ENCODE results near the gene GHSR.

The GHSR gene

DNA sequence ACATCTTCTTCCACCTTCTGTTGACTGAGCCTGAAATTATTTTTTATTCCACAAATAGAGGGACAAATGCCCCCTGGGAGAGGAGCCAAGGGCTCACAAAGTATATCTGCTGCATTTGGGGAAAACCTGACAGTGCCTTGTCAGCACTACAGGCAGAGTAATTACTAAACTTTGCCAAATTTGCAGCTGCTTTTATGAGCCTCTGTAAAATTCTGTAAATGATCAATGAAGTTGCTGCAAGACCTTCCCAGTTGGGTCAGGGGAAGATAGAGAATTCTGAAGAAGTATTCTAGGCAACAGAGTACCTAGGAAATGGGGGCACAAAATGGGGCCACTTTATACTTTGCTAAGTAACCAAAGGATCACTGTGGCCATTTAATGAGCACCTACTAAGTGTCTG, 10.5 kb downstream of the GHSR start:
- no peak for DNase-seq (ENCODE audit: low read depth)

DNA sequence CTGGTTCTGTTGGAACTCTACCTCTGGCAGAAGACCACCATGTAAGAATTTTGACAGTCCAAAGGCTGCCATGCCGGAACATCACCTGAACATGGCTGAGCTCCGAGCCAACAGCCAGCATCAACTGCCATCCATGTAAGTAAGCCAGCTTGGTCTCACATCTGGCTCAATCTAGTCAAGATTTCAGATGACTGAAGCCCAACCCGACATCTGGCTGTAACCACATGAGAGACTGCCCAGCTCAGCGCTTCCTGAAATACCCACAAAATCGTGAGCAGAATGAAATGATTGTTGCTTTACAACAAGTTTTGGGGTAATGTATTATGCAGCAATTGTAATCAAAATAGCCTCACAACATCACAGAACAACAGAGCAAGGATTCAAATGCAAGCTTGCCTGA, 32.9 kb downstream of the GHSR start:
- no peak for DNase-seq (ENCODE audit: low read depth)

DNA sequence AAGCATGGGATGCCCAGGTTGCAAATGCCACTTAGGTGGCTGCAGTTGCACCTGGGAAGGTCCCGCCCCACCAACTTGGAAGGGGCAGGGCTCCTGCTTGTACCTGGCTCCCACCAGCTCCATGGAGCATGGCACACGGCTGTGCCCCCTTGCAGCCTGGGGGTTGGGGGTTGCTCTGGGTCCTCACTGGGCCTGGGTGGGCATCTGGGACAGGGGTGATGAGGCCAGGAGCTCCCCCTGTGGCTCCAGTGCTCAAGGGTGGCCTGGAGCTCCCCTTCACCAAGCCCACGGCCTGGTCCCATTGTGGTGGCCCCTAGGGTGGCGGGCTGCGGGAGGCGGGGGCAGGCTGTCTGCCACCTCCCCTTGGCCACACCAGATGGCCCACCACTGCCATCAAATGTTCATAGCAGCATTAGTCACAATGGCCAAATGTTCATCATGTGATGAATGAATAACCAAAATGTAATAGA, 36.7 kb downstream of the GHSR start:
- no peak for DNase-seq (ENCODE audit: low read depth)

DNA sequence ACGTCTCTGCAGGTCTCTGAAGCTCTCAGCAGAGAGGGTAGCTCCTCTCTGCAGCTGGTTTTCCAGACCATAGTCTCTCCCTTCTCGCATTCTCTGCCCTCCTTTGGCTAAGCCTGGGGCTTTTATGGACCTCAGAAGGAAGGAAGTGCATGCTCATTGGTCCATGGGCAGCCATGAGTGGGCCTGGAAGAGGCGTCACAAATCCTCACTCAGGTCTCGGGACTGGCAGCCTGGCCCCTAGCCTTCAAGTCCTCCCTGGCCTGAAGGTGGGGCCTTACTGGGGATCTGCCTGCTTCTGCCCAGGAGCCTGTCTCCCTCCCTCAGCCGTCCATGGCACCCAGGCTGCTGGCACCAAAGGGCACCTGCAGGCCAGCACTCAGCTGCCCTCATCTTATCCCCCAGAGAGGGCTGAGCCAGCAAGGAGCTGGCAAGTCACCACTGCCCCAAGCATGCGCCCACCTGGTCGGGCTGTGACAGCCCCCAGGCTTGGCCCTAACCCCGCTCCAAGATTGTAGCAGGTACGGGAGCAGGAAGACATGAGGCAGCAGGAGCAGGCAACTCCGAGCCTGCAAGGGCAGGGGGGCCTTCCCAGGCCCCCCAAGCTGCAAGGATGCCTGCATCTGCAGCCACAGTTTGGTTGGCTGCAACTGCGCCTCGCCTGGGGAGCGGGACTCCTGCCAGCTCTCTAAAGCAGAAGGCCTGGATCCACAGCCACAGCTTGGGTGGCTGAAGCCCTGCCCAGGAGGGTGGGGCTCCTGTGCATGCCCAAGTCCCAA, 37.4 kb downstream of the GHSR start:
- DNase-seq (ENCODE audit: low read depth), result no peak

DNA sequence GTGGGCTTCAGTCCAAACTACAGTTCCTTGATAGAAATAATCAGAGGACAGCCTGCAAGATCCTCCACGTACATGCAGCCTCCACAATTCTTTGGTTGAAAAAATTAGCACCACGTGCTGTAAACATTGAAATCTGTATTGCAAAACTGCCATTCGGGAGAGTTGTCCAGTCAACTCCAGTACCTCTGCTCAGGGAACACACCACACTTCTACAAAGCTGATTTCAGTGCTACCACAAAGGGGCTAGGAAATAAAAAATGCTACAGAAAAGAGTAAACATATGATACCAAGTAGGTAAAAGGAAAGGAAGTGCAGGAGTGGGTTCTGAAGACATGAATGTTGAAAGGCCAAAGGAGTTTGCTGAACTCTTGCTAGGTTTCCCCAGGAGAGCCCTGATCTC, 40.4 kb downstream of the GHSR start:
- no peak for DNase-seq (ENCODE audit: low read depth)

DNA sequence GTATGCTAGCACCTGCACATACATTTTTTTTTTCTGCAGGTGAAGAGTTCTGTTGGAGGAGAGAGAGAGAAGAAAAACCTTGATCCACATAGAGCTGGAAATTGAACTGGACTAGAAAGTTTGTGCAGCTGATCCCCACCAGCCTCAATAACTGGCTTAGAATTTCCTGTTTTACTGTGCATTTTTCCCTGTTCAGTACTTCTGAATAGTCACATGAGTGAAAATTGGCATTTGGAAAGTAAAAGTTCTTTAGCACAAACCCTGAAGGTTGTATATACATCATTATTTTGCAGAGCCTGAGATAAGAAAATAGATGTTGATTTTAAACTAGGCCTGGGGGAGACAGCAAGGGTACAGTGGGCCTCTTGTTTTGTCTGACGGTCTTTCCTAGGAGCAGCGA, 42.3 kb downstream of the GHSR start:
- no peak for DNase-seq (ENCODE audit: low read depth)

DNA sequence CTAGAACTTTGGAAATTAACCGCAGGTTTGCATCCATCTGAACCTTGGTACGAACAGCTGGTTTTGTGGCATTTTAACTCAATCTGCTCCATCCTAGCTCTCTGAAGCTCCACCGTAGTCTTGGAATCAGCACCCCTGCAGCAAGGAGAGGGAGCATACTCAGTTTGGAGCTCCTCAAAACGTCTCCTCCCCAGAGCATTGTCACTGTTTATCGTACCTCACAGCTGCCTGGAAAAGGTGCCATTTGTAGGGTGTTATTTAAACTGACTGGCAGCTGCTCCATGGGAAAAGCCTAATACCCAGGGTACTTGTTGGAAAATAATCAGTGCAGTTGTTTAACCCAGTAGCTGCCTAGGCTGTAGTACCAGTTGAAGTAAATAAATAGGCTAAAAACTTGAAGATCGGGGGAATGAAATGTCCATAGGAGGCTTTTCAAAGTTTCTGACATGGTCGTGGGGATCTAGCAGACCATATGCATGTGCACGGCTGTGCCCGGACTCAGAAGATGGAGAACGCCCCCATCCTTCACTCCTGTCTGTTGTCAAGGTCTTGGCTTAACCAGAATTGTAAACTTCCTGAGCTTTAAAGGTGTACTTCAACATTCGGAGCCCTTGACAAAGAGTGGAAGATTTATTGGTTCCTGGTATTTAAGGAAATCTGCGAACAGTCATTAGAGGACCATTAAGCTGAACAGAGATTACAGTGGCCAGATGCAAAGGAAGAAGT, 43.9 kb downstream of the GHSR start:
- no peak for DNase-seq (ENCODE audit: low read depth)

DNA sequence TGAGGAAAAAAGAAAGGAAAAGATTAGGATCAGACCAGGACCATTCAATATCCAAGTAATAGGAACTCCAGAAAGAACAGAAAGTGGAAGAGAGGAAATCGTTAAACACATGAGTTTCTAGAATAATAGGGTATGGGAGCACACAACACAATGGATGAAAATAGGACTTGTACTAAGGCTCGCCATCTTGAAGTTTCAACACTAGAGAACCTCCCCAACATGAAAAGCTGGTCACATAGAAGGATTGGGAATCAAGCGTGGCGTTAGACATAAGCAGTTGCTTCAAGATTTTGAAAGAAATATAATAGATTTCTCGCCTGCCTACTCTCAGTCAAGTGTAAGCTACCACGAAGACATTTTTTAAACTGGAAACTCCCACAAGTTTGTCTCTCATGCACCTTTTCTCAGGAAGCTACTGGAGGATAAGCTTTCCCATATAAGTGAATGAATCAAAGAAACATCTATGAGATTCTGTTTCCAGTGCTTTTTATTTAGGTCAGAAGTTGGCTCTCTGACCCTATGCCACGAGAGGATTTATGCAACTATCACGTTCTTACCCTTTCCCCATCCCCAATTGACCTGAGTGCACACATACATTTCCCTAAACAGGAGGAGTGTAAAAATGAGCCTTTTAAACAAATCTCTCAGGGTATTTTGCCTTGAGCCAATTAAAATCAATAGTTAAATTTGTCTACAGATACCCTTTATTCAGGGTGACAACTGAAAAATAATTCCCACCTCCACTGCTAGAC, 45.2 kb downstream of the GHSR start:
- DNase-seq (ENCODE audit: low read depth), result no peak

DNA sequence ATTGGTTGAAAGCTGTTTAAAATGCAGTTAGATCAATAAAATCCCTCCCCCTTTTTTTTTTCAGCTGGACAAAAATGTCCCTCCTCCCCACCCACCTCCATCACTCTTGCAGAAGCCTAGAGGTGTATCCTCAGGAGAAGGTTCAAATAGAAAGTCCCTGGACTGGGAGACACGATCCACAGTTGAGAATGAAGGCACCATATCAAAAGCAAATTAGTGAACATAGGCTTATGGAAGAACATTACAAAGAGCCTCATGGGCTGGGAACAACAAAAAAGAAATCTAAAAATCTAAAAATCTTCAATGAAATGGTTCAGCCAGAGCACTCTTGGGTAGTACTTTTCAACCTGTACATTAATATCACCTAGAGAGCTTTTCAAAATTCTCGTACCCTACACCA, 46.2 kb downstream of the GHSR start:
- no peak for DNase-seq (ENCODE audit: low read depth)

DNA sequence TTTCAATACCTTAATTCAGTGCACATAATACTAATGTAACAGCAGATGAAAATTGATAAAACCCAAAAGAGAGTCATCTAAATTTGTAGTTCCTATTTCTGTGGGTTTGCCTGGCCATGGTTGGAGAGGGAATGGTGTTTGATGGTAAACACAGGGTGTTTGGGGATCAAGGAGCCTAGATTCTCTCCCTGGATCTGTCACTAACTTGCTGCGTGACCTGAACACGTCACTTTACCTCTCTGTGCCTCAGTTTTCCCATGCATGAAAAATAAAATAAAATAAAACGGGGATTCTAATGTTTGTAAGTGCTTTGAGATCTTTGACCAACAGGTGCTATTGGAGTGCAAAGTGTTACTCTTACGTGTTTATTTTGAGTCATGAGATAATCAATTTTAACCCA, 49.8 kb downstream of the GHSR start:
- DNase-seq (ENCODE audit: low read depth), result no peak

DNA sequence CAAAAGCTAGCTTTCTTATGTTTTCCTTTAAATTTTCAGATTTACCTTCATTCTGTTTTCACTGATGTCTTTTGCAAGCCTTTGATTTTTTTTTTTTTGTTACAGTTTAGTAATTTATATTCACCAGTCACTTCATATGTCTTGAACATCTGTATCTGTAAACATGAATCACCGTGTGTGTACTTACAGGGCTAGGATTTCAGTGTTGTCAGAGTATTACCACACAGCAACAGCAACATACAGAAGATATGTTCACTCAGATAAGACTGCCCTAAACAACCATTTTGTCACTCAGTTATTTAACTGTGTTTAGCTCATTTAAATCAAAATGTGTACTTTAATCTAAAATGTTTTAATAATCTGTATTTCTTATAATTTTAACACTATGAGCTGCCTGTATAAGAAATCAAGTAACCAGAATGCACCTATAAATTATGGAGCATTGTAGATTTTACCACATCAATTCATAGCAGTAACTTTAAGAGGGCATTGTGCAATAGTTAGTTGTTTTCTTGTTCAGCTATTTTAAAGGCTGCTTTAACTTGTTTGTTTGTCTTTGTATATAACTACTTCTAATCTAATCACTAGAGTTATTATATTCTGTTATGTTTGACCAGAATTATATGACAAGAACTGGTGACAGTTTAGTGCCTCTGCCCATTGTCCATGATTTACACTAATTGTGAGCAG, 50.4 kb downstream of the GHSR start:
- no peak for DNase-seq (ENCODE audit: low read depth)

DNA sequence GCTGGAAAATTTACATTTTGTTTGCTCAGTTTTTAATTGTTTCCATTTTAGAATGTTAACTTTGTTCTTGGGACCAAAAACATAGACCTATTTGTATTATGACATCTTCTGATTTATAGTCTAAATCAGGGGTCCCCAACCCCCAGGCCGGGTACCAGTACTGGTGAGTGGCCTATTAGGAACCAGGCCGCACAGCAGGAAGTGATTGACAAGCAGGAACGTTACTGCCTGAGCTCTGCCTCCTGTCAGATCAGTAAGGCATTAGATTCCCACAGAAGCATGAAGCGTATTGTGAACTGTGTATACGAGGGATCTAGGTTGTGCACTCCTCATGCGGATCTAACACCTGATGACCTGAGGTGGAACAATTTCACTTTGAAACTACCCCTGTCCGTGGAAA, 51.9 kb downstream of the GHSR start:
- DNase-seq (ENCODE audit: low read depth), result no peak

DNA sequence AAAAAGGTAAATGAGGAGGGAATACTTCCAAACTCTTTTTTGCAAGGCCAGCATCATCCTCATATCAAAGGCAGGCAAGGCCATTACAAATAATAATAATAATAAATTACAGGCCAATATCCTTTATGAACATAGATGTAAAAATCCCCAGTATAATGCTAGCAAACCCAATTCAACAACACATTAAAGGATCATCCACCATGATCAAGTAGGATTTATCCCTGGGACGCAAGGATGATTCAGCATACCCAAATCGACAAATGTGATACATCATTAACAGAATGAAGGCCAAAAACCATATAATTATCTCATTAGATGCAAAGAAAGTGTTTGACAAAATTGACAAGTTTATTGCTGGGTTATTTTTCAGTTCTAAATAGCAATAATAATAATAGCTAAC, 53.6 kb downstream of the GHSR start:
- no peak for DNase-seq (ENCODE audit: low read depth)
